GM13976 (cell line): Measurements from ENCODE around the gene GAN.

Source experiments
- DNase-seq: peaks from one replicate; pipeline ENCODE4 v3.0.0; 2012; ENCODE audit warnings: low spot score
- CTCF ChIP-seq: IDR thresholded peaks from 2 replicates; pipeline ENCODE4 v1.5.1; 2012; ENCODE audit warnings: borderline replicate concordance, mild to moderate bottlenecking; ENCODE audit not compliant: insufficient read depth; ENCODE audit errors: extremely low read depth, missing control alignments, control extremely low read depth
- in situ Hi-C: fragments of 300-500 bp; cut with MboI; formaldehyde crosslinking; loops from one replicate; pipeline ENCODE4 v1.12.0; 2022; ENCODE audit warnings: low sequenced_read_pairs, mixed read lengths, inconsistent platforms; ENCODE audit not compliant: unreplicated experiment

GAN gene

GRCh38 chr16:81275064-81275532 is 39.7 kb upstream of the GAN start:
- in situ Hi-C loops, result no loop called here
- DNase-seq, result no peak
- TF ChIP-seq CTCF, result no peak

DNA sequence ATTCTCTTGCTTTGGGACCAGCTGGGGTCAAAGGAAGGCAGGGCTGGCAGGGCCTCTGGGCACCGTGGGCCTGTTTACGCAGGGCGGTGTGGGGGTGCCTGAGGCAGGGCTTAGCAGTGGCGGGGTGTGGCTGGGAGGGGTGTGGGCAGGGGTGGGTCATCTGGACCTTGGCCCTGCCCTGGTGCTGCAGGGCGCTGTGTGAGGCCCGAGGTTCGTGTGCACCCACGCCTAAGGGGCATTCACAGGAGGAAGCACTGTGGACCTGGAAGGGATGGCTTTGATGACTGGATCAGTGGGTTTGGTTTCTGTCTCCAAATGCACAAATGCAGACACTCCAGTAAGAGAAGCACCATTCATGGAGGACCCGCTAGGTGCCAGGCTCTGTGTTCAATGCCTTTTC is 39.0 kb upstream of the GAN start:
- in situ Hi-C loops, result no loop called here
- no peak for TF ChIP-seq CTCF
- DNase-seq, result no peak

DNA sequence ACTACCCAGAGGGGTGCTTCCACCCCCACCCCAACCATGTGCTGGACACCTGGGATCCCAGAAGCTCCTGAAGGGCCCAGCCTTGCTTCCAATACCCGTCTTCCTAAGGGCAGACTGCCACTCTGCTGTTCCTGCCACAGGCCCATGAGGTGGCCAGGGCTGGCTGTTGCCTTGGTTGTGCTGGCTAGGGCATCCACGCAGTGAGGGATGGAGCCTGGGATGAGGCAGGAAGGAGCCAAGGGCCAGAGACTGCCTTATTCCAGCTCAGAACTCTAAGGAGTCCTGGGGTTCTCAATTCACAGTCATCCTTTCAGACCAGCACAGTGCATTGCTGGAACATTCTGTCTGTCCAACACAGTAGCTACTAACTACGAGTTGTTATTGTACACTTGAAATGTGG is 38.4 kb upstream of the GAN start:
- TF ChIP-seq CTCF, result no peak
- no peak for DNase-seq
- in situ Hi-C loops, result no loop called here

- no peak for TF ChIP-seq CTCF
- DNase-seq, result no peak
- in situ Hi-C loops, result no loop called here
Observed at GRCh38 chr16:81277541-81278080, 37.2 kb upstream of the GAN start.

GRCh38 chr16:81278526-81278925 is 36.2 kb upstream of the GAN start:
- no peak for TF ChIP-seq CTCF
- in situ Hi-C loops, result no loop called here
- DNase-seq, result no peak

GRCh38 chr16:81279392-81279791 is 35.4 kb upstream of the GAN start:
- no peak for TF ChIP-seq CTCF
- in situ Hi-C loops, result no loop called here

More at GRCh38 chr16:81279392-81279791, 35.4 kb upstream of the GAN start:
- no peak for DNase-seq
